Activated naive CD4-positive, alpha-beta T cell treated with anti-CD3 and anti-CD28 coated beads, Interleukin-2, amount 50 U/mL, for 24 hours (primary cell): ENCODE data around the gene GAN.
"Not testable (repeated sequence)": the region's sequence is repeated elsewhere in the genome, so short reads cannot be mapped to it uniquely, and the experiment has no call there.

ENCODE experiments used
- H3K27ac Mint-ChIP-seq: one replicate; pipeline ENCODE4 v1.8.0; 2021; ENCODE audit warnings: mild to moderate bottlenecking, mixed read lengths
- H3K27me3 Mint-ChIP-seq: one replicate; pipeline ENCODE4 v1.8.0; 2021; ENCODE audit warnings: mixed read lengths
- H3K36me3 Mint-ChIP-seq: one replicate; pipeline ENCODE4 v1.8.0; 2021; ENCODE audit warnings: mixed read lengths
- H3K4me1 Mint-ChIP-seq: one replicate; pipeline ENCODE4 v1.8.0; 2021; ENCODE audit warnings: mixed read lengths
- H3K4me3 Mint-ChIP-seq: one replicate; pipeline ENCODE4 v1.8.0; 2021; ENCODE audit warnings: mild to moderate bottlenecking, mixed read lengths
- H3K9me3 Mint-ChIP-seq: one replicate; pipeline ENCODE4 v1.8.0; 2021; ENCODE audit warnings: mixed read lengths

Gene GAN

GRCh38 chr16:81321536-81321935 lies 6.8 kb downstream of the GAN start:
- Mint-ChIP-seq H3K9me3 (no peaks in the 10 kb centered on the region), H3K36me3 (peaks cover 8% of the 10 kb centered on the region), H3K27ac (no peak overlapping the region), H3K4me1 (peaks cover 53% of the 10 kb centered on the region), H3K4me3 (no peak overlapping the region), H3K27me3 (no peaks in the 10 kb centered on the region)

GRCh38 chr16:81324808-81325207 lies 10.0 kb downstream of the GAN start:
- Mint-ChIP-seq H3K36me3 (peaks cover 8% of the 10 kb centered on the region), H3K4me1 (peaks cover 37% of the 10 kb centered on the region), H3K4me3 (no peak overlapping the region), H3K27me3 (no peaks in the 10 kb centered on the region), H3K9me3 (no peaks in the 10 kb centered on the region), H3K27ac (no peak overlapping the region)

DNA sequence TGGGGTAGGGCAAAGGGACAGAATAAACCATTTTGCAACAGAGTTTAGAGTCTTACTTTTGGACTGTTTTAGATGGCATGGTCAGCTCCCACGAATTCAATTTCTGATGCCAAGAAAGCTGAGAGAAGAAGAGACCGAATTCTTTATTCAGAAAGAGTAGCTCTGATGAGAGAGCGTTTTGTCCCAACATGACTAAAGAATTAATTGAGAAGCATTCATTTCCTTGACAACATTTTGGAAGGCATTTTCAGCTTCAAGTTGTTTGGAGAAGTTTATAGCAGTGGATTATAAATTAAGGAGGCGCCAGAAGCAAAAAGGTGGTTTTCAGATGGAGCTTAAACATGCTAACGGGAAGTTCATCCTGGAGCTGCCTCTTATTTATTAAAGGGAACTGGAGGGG lies 12.2 kb downstream of the GAN start:
- no peaks in the 10 kb centered on the region for H3K9me3 Mint-ChIP-seq
- no peaks in the 10 kb centered on the region for H3K27me3 Mint-ChIP-seq
- H3K4me1 Mint-ChIP-seq: peaks cover 19% of the 10 kb centered on the region
- H3K36me3 Mint-ChIP-seq: peaks cover 8% of the 10 kb centered on the region
- no peak overlapping the region for H3K4me3 Mint-ChIP-seq
- no peak overlapping the region for H3K27ac Mint-ChIP-seq

DNA sequence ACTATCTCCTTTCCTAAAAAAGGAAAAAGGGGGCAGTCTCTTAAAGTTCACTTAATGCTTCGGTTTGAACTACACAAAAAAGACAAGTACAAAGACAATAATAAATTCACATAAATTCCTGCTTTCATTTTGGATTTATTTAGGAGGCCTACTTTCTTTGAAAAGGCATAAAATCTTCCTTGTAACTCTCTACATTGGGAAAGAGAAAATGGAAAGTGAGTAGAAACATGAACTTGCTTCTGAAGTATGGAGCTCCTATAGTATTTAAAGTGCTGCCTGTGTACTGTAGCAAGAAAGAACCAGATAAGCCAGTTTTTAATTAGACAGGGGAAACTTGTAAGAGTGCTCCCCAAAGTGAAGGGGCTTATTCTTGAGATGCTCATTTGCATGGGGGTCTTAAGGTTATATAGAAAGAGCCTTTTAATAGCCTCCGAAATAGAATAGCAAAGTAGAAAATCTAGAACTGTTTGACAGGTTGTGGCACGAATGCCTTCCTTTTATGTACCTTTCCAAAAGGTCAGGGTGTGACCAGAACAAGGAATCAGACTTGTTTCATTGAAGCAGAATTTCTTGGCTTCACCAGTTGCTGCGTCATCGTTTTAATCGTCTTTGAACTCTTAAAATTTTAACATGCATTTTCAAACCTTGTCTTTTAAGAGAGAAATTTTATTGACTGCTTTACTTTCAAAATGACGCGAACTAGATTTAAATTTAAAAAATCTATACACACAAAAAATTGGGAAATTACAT lies 12.9 kb downstream of the GAN start:
- Mint-ChIP-seq H3K27ac (no peak overlapping the region), H3K36me3 (peaks cover 10% of the 10 kb centered on the region), H3K9me3 (no peaks in the 10 kb centered on the region), H3K27me3 (no peaks in the 10 kb centered on the region), H3K4me1 (peaks cover 20% of the 10 kb centered on the region), H3K4me3 (no peak overlapping the region)

GRCh38 chr16:81329947-81330346 lies 15.2 kb downstream of the GAN start:
- Mint-ChIP-seq H3K36me3 (peaks cover 9% of the 10 kb centered on the region), H3K4me3 (no peak overlapping the region), H3K27me3 (no peaks in the 10 kb centered on the region), H3K4me1 (peaks cover 10% of the 10 kb centered on the region), H3K27ac (no peak overlapping the region), H3K9me3 (no peaks in the 10 kb centered on the region)

DNA sequence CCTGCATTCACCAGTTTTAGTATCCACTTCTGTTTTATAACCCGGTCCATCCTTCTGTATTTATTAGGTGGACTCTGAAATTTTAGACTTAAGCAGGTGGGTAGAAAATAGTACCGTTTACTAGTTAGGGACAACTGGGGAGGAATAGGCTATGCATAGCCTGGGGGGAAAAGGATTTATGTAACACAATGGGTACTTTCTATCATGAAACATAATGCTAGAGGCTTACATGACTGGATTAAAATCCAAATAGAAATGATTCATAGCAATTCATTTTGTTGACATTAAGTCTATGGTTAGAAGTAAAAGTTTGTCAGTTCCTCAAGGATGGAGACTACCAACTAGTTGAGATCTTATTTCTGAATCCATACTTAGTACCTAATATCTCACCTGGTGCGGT lies 18.6 kb downstream of the GAN start:
- Mint-ChIP-seq H3K4me1 (peaks cover 22% of the 10 kb centered on the region), H3K9me3 (no peaks in the 10 kb centered on the region), H3K27me3 (no peaks in the 10 kb centered on the region), H3K27ac (no peak overlapping the region), H3K36me3 (peaks cover 11% of the 10 kb centered on the region), H3K4me3 (no peak overlapping the region)

DNA sequence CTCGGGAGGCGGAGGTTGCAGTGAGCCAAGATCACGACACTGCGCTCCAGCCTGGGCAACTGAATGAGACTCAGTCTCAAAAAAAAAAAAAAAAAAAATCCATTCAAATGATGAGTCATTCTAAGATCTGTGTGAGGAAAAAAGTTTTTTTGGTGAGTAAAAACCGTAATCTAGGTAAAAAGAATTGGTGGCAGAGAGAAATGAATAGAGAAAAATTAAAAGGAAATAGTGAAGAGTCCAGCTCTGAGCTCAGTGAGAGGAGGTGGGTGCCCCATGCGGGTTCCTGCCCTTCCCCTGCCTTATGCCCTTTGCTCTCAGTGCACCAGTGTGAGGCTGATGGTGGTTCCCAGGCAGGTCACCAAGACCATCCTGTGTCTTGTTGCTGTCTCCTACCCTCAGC lies 20.9 kb downstream of the GAN start:
- Mint-ChIP-seq H3K4me3 (no peak overlapping the region), H3K27me3 (no peaks in the 10 kb centered on the region), H3K36me3 (peaks cover 19% of the 10 kb centered on the region), H3K9me3 (peaks cover 1% of the 10 kb centered on the region), H3K27ac (peak overlapping the region; percentile 47), H3K4me1 (peaks cover 21% of the 10 kb centered on the region)

DNA sequence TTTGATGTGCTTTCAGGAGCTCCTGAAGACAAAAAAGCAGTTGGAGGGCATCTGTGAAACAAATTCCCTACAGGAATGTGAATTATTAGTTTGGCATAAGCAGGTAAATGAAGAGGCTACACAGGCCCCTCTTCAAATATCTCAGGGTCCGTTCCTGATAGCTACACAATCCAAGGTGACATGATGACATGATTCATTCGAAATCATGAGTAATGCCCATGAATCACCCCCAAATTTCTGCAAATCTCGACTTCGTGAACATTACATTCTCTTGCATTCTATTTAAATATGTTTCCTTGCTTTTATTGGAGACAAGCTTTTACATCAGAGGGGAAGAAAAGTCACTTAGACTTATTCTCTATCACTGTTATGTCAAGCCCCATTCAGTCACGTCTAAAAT lies 22.3 kb downstream of the GAN start:
- Mint-ChIP-seq H3K27ac (no peak overlapping the region), H3K36me3 (peaks cover 22% of the 10 kb centered on the region), H3K9me3 (peaks cover 6% of the 10 kb centered on the region), H3K4me1 (peaks cover 21% of the 10 kb centered on the region), H3K4me3 (no peak overlapping the region), H3K27me3 (no peaks in the 10 kb centered on the region)

DNA sequence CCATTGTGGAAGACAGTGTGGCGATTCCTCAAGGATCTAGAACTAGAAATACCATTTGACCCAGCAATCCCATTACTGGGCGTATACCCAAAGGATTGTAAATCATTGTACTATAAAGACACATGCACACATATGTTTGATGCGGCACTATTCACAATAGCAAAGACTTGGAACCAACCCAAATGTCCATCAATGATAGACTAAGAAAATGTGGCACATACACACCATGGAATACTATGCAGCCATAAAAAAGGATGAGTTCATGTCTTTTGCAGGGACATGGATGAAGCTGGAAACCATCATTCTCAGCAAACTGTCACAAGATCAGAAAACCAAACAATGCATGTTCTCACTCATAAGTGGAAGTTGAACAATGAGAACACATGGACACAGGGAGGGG lies 30.4 kb downstream of the GAN start:
- H3K4me1 Mint-ChIP-seq, H3K27me3 Mint-ChIP-seq, H3K9me3 Mint-ChIP-seq, H3K27ac Mint-ChIP-seq, H3K4me3 Mint-ChIP-seq: not testable (repeated sequence)
- peaks cover 21% of the 10 kb centered on the region for H3K36me3 Mint-ChIP-seq

- Mint-ChIP-seq H3K4me3 (no peak overlapping the region), H3K9me3 (no peaks in the 10 kb centered on the region), H3K27ac (no peak overlapping the region), H3K36me3 (peaks cover 18% of the 10 kb centered on the region), H3K27me3 (no peaks in the 10 kb centered on the region), H3K4me1 (peaks cover 5% of the 10 kb centered on the region)
Observed at GRCh38 chr16:81347425-81347824, 32.7 kb downstream of the GAN start.

DNA sequence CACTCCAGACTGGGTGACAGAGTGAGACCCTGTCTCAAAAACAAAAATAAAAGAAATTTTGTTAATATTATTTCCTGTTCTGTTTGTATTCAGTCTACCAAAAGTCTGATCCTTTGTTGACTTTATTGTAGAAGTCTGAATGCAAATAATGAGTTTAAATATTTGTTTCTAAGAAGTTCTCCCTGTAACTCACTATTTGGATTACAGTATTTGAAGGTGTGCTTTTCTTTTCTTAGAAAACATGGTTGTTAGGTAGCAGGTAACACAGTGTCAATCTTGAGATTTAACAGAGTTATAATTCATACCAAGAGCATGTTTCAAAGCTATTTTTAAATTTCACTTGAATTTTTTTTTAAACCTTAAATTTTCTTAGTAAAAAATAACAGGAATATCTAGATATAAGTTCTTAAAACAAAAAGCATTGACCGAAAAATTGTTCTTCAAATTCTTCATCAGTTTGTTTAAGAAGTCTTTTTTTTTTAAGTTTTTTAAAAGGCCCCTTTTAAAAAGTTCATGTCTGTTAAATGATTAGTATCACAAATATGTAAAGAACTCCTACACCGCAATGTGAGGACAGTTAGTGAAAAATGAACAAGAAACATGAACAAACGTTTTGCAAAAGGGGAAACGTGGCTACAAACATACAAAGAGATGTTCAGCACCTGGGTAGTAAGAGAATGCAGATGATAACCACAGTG lies 35.0 kb downstream of the GAN start:
- Mint-ChIP-seq H3K27ac (no peak overlapping the region), H3K4me3 (no peak overlapping the region), H3K9me3 (no peaks in the 10 kb centered on the region), H3K36me3 (peaks cover 16% of the 10 kb centered on the region), H3K27me3 (no peaks in the 10 kb centered on the region), H3K4me1 (peaks cover 9% of the 10 kb centered on the region)

DNA sequence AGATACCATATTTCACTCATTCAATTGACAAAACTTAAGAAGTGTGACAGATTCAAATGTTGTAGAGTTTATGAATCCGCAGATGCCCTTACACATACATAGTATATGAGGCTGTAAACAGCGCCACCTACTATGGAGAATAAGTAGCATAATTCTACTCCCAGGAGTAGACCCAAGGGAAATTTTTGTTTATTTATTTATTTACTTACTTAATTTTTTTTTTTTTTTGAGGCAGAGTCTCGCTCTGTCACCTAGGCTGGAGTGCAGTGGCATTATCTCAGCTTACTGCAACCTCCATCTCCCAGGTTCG lies 35.5 kb downstream of the GAN start:
- H3K4me1 Mint-ChIP-seq: peaks cover 9% of the 10 kb centered on the region
- no peaks in the 10 kb centered on the region for H3K27me3 Mint-ChIP-seq
- H3K4me3 Mint-ChIP-seq: no peak overlapping the region
- H3K27ac Mint-ChIP-seq: no peak overlapping the region
- H3K9me3 Mint-ChIP-seq: no peaks in the 10 kb centered on the region
- peaks cover 16% of the 10 kb centered on the region for H3K36me3 Mint-ChIP-seq

- no peak overlapping the region for H3K27ac Mint-ChIP-seq
- no peak overlapping the region for H3K4me3 Mint-ChIP-seq
- H3K36me3 Mint-ChIP-seq: peaks cover 12% of the 10 kb centered on the region
- H3K27me3 Mint-ChIP-seq: no peaks in the 10 kb centered on the region
- H3K4me1 Mint-ChIP-seq: peaks cover 4% of the 10 kb centered on the region
- no peaks in the 10 kb centered on the region for H3K9me3 Mint-ChIP-seq
Observed at GRCh38 chr16:81353895-81354294, 39.1 kb downstream of the GAN start.

DNA sequence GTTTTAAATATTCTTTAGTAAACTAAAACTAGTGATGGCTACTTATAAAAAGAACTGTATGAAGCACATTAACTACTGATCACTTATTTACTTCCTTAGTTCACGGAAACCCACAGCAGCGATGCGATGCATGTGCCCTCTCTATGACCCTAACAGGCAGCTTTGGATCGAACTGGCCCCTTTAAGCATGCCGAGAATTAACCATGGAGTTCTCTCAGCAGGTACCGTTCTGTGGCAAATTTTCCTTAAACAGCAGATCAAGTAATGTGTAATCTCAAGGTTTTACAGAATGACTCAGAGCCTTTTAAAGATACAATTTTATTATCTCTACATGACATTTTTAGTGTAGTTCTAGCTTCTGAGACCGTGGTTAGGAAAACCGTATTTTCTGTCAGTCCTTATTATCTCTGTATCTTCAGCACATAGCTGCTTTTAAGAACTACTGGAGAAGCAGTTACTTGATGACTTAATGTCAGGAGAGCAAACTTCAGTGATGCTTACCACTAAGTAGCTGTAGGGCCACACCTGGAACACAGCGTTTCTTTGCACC lies 43.0 kb downstream of the GAN start:
- Mint-ChIP-seq H3K9me3 (no peaks in the 10 kb centered on the region), H3K36me3 (peaks cover 13% of the 10 kb centered on the region), H3K4me1 (peaks cover 4% of the 10 kb centered on the region), H3K27ac (no peak overlapping the region), H3K27me3 (no peaks in the 10 kb centered on the region), H3K4me3 (no peak overlapping the region)

DNA sequence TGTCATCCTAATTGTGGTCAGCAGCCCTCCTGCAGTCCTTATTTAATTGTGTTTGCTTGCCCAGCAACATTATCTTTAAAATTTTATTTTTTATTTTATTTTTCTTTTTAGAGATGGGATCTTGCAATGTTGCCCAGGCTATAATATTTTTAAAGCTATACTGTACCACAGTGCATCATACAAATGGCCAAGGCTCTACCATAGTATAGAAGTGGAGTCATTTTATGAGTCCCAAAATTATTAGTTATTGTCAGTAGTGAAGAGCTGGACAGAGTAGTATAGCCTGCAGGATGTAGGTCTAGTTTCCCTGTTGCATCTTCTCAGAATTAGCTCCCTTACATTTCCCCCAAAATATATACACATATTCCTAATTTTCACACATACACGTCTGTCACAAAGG lies 44.1 kb downstream of the GAN start:
- peaks cover 16% of the 10 kb centered on the region for H3K36me3 Mint-ChIP-seq
- H3K27ac Mint-ChIP-seq: no peak overlapping the region
- no peak overlapping the region for H3K4me3 Mint-ChIP-seq

DNA sequence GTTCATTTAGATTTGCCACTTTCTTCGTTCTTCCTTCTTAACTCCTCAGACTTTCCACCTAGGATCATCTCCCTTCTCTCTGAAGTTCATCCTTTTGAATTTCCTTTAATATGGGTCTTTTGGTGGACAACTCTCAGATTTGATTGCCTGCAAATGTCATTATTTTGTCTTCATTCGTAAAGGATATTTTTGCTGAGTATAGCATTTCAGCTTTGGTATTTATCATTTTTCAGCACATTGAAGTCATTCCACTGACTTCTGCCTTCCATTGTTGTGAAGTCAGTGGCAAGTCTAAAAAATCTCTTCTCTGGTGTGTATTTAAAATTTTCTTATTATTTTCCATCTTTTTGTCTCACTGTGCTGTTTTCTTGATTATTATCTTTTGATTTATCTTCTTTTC lies 45.4 kb downstream of the GAN start:
- Mint-ChIP-seq H3K9me3 (no peaks in the 10 kb centered on the region), H3K27me3 (no peaks in the 10 kb centered on the region), H3K36me3 (peaks cover 19% of the 10 kb centered on the region), H3K4me1 (no peaks in the 10 kb centered on the region), H3K27ac (no peak overlapping the region), H3K4me3 (no peak overlapping the region)

More for the DNA sequence above, 44.1 kb downstream of the GAN start:
- H3K4me1 Mint-ChIP-seq: no peaks in the 10 kb centered on the region
- H3K9me3 Mint-ChIP-seq: no peaks in the 10 kb centered on the region
- no peaks in the 10 kb centered on the region for H3K27me3 Mint-ChIP-seq
